GM19099 (cell line): ENCODE results near the gene JAG1.

Experiments
- POLR2A ChIP-seq: IDR thresholded peaks from 3 replicates; pipeline ENCODE4 v1.6.1; 2011; ENCODE audit warnings: low read depth; ENCODE audit not compliant: insufficient read length; ENCODE audit errors: extremely low read depth

Gene JAG1

DNA sequence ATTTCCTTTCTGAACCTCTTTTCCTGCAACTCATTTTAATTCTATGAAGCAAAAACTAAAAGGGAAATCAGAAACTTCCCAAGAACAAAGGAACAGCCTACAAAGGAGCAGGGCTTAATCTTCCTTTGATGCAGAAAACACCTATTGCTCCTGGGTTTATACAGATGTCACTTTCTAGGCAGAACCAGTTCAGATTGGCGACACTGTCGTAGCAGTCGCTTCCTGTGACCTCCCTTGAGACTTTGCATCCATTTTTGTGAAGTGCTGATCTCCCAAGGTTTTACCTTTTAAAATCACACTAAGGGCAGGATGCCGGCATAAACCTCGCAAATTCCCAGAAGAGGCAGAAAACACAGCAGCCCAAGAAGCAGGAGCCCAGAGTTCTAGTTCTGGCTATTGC, 40.1 kb downstream of the JAG1 start:
- no peak for TF ChIP-seq POLR2A

- no peak for TF ChIP-seq POLR2A
Observed at GRCh38 chr20:10632721-10633509, 40.9 kb downstream of the JAG1 start.

DNA sequence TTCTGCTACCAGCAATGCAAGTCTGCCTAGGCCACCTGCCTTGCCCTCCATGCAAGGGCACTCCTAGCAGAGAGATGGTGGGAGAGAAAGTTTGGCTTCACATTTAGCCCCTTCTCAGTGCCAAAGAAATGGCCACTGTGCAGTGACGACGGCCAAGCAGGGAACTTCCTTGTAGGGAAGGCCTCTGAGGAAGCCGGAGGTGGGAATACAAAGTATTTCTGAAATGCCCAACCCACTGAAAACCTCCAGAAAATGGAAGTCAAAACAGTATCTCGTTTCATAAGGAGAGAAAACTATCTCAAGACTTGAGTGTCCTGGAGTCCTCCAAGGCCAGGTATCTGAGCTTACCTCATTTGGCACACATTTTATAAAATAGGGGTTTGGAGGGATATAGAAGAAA, 42.7 kb downstream of the JAG1 start:
- no peak for TF ChIP-seq POLR2A

DNA sequence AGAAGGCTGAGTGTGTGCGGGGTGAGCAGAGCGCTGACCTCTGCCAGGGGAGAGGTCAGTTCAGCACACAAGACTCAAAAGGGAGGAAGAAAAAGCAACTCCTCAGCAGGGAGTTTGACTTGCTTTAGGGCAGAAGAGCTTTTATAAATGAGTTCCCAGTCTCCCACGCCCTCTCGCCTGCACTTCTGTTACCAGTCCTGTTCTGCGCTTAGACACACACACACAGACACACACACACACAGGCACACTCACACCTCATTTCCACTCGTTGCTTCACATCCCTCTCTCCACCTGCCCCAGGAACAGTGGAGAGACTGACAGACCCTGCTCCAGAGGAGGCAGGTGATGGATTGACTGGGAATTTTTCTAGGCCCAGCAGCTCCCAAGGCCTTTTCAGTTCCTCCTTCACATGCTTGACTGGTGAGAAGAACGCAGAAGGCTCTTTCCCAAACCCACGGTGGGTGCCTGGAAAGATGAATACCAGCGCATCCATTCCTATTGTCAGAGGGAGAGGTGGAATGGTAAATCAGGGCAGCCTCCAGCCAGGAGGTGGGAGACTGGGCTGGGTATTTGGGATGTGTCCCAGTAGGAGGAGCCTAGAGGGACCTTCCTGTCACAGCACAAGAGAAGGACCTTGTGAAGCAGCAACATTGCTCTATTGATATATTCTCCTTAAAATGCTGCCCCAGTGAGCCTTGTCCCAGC, 43.7 kb downstream of the JAG1 start:
- no peak for TF ChIP-seq POLR2A

DNA sequence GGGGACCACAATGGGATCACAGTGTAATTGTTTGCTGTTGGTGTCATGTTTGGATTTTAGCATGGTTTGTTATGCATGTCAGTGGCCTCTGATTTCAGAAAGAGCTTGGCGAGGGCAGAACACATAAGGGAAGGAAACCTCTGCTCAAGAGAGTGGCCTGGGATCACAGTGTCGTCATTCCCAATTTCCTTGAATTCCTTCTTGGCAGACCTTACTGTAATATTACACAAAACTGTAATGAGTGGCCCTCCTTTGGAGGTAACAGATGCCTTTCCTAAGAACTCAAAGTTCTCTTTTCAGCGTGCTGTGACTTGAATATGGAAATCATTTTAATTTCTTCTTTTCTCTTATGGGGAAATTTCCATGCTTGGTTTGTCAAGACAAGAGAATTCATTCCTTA, 46.9 kb downstream of the JAG1 start:
- TF ChIP-seq POLR2A, result no peak

- no peak for TF ChIP-seq POLR2A
Observed at GRCh38 chr20:10625641-10626040, 48.2 kb downstream of the JAG1 start.

GRCh38 chr20:10622657-10623418, 51.0 kb downstream of the JAG1 start:
- TF ChIP-seq POLR2A, result no peak

DNA sequence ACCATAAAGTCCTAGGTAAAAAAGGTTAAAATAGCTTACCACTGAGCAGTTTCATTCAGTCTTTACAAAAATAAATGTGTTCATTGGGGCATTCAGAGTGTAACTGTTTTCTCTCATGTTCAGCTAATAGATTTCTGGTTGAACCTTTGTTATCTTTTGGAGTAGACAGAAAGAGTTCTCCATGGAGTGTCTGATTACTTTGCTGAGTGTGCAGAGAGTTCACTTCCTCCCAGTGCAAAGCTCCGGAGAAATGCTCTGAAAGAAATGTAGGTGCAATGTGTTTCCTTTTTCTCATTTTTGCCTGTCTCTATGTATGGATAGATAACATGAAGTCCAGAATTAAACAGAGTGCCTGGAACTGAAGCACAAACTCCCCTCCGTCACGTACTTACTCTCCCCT, 52.6 kb downstream of the JAG1 start:
- TF ChIP-seq POLR2A, result no peak

DNA sequence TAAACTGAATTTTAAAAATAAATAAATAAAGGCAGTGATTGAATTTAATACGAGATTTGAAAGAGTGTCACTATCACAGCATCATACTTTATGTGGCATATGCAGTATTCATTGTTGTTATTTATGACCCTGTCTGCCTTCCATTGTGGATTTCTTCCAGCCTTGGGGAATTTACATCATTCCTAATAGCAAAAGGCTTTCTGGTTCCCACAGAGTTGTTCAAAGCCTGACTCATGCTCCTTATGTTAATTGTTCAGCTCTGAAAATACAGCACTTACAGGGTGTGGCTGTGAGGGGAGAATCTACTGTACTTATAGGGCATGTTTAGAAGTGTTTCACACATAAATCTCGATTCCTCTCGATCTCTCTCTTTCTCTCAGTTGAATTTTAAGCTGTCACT, 54.4 kb downstream of the JAG1 start:
- TF ChIP-seq POLR2A, result no peak

DNA sequence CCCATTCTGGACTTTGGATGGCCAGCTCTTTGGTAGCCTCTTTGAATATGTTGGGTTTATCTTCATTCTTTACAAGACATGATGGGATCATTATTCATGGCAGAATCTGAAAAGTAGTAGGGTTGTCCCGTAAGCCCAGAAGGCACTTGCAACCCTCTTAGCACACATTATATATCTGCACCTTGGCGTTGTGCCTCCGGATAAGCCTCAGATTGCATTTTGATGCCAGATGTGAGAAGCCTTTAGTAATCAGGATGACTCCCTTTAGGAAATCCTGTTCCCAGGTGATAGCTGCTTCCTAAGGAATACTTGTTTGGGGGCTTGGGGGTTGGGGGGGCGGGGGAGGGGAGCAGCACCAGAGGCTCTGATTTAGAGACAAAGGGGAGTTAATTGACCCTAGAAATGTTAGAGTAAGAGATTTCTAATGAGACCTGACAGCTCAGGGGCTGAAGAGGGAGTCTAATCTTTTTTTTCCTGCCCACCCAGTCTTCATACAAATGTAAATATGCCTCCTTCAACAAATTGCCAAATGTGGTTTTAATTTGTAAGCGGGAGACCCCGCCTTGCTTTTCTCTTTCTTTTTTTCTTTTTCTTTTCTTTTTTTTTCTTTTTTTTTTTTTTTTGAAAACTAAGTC, 55.1 kb downstream of the JAG1 start:
- no peak for TF ChIP-seq POLR2A

- TF ChIP-seq POLR2A, result no peak
Observed at GRCh38 chr20:10616212-10616611, 57.6 kb downstream of the JAG1 start.

- no peak for TF ChIP-seq POLR2A
Observed at GRCh38 chr20:10613911-10614310, 59.9 kb downstream of the JAG1 start.

DNA sequence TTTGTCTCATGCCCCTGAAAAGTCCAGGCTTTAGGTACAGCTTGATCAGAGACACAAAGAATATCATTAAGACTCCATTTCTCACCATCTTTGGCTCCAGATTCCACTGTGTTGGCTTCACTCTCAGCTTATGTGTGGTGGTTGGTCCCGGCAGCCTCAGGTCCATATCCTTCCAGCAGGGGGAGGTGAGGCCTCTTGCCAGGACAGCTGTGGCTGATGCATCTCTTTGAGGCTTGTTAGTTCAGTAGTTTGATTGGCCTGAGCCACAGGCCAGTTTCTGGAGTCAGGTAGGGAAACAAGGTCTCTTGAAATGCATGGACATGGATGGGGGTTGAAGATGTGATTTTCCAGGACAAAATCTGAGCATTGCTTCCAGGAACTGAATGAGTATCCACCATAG, 62.4 kb downstream of the JAG1 start:
- TF ChIP-seq POLR2A, result no peak

DNA sequence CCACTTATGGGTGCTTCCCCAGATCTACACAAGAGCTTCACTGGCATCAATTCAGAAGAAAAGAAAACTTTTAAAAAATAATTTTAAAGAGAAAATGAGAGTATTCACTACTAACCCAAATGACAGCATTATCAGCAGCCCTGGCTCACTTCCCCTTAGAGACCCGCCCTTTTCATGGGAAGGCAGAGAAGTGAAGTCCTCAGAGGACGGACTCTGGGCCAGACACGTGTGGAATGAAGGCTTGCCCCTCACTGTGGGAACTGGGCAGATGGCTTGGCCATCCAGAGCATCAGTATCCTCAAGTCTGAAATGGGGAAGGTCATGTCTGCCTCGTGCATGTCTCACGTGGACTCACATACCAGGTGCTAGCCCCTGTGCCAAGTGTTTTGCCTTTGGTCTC, 63.5 kb downstream of the JAG1 start:
- no peak for TF ChIP-seq POLR2A

DNA sequence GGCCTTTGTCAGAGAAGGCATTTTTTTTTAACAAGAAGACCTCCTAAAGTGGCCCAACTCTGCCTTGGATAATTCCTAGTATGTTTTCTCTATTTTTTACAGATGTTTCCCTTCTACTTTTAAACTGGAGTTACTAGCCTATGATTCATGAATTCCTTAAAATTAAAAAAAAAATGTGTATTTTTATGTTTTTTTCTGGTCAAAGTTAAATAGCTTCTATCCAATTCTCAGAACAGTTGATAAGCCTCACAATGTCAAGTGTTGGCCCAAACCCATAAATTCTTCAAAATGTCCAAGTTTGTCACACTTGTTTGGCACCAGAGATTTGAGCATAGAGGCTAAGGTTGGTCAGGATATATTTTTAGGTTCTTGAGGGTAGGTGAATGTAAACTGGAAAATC, 64.0 kb downstream of the JAG1 start:
- TF ChIP-seq POLR2A, result no peak

GRCh38 chr20:10609276-10609675, 64.5 kb downstream of the JAG1 start:
- no peak for TF ChIP-seq POLR2A

- TF ChIP-seq POLR2A, result no peak
Observed at GRCh38 chr20:10605547-10606195, 68.1 kb downstream of the JAG1 start.
